ENCODE measurements around the gene UGP2. TPM values are rescaled to one million over a fixed set of nuclear protein-coding genes. Genes with fewer than 3 reads are reported as not detected.

UGP2 gene
- 187 and 206 TPM in 2 replicates for polyA plus RNA-seq (2013)

DNA sequence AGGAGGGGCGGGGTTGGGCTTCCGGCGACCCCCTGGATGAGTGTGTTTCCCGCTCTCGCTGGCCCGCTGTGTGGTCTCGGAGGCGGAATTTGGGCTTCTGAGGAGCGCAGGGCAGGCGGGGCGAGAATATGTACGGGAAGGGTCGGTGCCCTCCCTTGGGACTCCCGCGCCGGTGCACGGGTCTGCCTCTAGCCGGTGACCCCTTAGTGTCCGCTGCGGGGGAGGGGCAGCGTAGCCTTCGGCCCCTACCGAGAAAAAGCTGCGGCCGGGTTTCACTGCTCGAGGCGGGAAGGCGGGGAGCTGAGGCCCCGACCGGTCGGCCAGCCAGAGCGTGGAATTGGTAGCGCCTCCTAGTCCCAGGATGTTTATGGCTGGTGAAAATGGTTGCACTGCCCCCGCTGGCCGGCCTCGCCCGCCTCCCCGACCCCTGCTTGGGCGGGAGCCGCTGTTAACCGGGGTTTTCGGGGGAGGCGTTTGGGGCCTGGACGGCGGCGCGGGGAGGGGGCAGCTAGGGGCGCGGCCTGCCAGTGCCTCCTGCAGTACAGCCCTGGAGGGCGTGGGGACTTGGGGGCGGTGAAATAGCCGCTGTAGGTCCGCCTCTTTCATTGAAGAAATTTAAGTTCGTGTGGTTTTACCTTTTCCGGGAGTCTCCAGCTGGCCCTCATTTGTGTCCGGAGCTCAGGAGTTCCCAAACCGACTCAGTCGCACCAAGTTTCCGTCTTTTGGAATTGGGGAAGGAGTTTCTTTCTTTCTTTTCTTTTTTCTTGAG lies at the start of gene UGP2:
Gene UGP2 (plus strand): TSS at position 643 of the 769 bp plus-strand sequence. CDS start 290 bp downstream, outside the sequence.
- Histone ChIP-seq H2BK12ac (ENCODE audit: low read length) (peak within 1 kb of the TSS; percentile 26), H3K4me1 (ENCODE audit: control insufficient read depth in 1 of 2, insufficient read depth in 2 of 2, low read length in 2 of 2) (peaks cover 9 to 15% of the 10 kb centered on the region in 2 experiments), H2AFZ (ENCODE audit: insufficient read depth, low read length, poor library complexity) (peak within 1 kb of the TSS; percentile 66), H4K8ac (ENCODE audit: low read depth, low read length) (peak within 1 kb of the TSS; percentile 90), H3K4me2 (ENCODE audit: low read length) (peak within 1 kb of the TSS; percentile 75), H3K4me3 (ENCODE audit: low read depth, low read length) (peak within 1 kb of the TSS; percentile 91), H3K79me1 (ENCODE audit: low read length) (peaks cover 24% of the 10 kb centered on the region), H3K18ac (ENCODE audit: low read length) (peak within 1 kb of the TSS; percentile 85), H2BK5ac (ENCODE audit: low read depth, low read length, poor library complexity) (peak within 1 kb of the TSS; percentile 89), H3K36me3 (ENCODE audit: control insufficient read depth in 1 of 2, insufficient read depth in 2 of 2, low read length in 2 of 2) (no peaks in the 10 kb centered on the region), H3K27ac (ENCODE audit: low read depth, low read length) (peak within 1 kb of the TSS; percentile 98), H3K79me2 (ENCODE audit: control insufficient read depth, insufficient read depth, low read length, poor library complexity) (peaks cover 20% of the 10 kb centered on the region), H3K27me3 (ENCODE audit: insufficient read depth, low read length) (no peaks in the 10 kb centered on the region), H3K4ac (ENCODE audit: low read depth, low read length) (peak within 1 kb of the TSS; percentile 88), H3K9ac (ENCODE audit: low read length) (peak within 1 kb of the TSS; percentile 96), H4K91ac (ENCODE audit: low read depth, low read length) (peak within 1 kb of the TSS; percentile 98), H2BK120ac (ENCODE audit: insufficient read depth, low read length, poor library complexity) (peak within 1 kb of the TSS; percentile 94), H2AK5ac (ENCODE audit: low read length) (peak within 1 kb of the TSS; percentile 71), H3K23ac (ENCODE audit: low read length) (peak within 1 kb of the TSS; percentile 66), H4K12ac (ENCODE audit: low read depth, low read length) (peak within 1 kb of the TSS; percentile 86), H3K9me3 (ENCODE audit: insufficient read depth, low read depth, low read length) (no peaks in the 10 kb centered on the region), H3K14ac (ENCODE audit: low read length) (peak within 1 kb of the TSS; percentile 96)
- no CpG with 5 or more reads among the region's 59 CpGs for WGBS (ENCODE audit: extremely low coverage, insufficient coverage, insufficient read length)
- peak; percentile 88 to 90 for DNase-seq

- Histone ChIP-seq H3K4me2 (ENCODE audit: low read length) (no peak overlapping the region), H4K8ac (ENCODE audit: low read depth, low read length) (peak overlapping the region; percentile 2), H3K9me3 (ENCODE audit: insufficient read depth, low read depth, low read length) (peaks cover 2% of the 10 kb centered on the region), H3K36me3 (ENCODE audit: control insufficient read depth in 1 of 2, insufficient read depth in 2 of 2, low read length in 2 of 2) (peaks cover 0 to 2% of the 10 kb centered on the region in 2 experiments), H2AFZ (ENCODE audit: insufficient read depth, low read length, poor library complexity) (no peak overlapping the region), H2AK5ac (ENCODE audit: low read length) (no peak overlapping the region), H3K14ac (ENCODE audit: low read length) (no peak overlapping the region), H3K4me1 (ENCODE audit: control insufficient read depth in 1 of 2, insufficient read depth in 2 of 2, low read length in 2 of 2) (peaks cover 0 to 8% of the 10 kb centered on the region in 2 experiments), H4K12ac (ENCODE audit: low read depth, low read length) (no peak overlapping the region), H4K91ac (ENCODE audit: low read depth, low read length) (peak overlapping the region; percentile 10), H3K18ac (ENCODE audit: low read length) (no peak overlapping the region), H3K27ac (ENCODE audit: low read depth, low read length) (peak overlapping the region; percentile 67), H3K79me1 (ENCODE audit: low read length) (peaks cover 5% of the 10 kb centered on the region), H3K4me3 (ENCODE audit: low read depth, low read length) (no peak overlapping the region), H3K79me2 (ENCODE audit: control insufficient read depth, insufficient read depth, low read length, poor library complexity) (no peaks in the 10 kb centered on the region), H3K27me3 (ENCODE audit: insufficient read depth, low read length) (no peaks in the 10 kb centered on the region), H3K9ac (ENCODE audit: low read length) (no peak overlapping the region), H3K23ac (ENCODE audit: low read length) (no peak overlapping the region), H3K4ac (ENCODE audit: low read depth, low read length) (no peak overlapping the region), H2BK12ac (ENCODE audit: low read length) (peak overlapping the region; percentile 8), H2BK5ac (ENCODE audit: low read depth, low read length, poor library complexity) (no peak overlapping the region), H2BK120ac (ENCODE audit: insufficient read depth, low read length, poor library complexity) (peak overlapping the region; percentile 53)
- peak in 1 of 2 donors; percentile 38 for DNase-seq
- WGBS (ENCODE audit: extremely low coverage, insufficient coverage, insufficient read length) = no CpG with 5 or more reads among the region's 1 CpG
Observed at GRCh38 chr2:63792530-63792929, 49.2 kb upstream of the UGP2 start.

DNA sequence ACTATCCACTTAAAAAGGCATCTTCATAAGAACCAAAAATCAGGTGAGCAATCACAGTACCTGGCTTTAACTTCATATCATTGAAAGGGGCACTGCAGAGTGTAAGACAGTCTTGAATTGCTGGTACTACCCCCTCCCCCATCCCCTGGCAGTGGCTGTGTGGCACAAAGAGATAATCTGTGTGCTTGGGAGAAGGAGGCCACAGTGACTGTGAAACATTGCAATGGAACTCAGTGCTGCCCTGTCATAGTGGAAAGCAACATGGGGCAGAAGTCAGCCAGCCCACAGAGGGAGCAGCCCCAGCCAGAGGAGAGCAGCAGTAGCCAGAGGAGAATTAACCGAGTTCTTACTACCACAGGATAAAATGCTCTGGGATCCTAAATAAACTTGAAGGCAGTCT lies 45.3 kb upstream of the UGP2 start:
- no peak overlapping the region for H3K14ac ChIP-seq (ENCODE audit: low read length)
- no peak overlapping the region for H2AK5ac ChIP-seq (ENCODE audit: low read length)
- peaks cover 2% of the 10 kb centered on the region for H3K79me1 ChIP-seq (ENCODE audit: low read length)
- H2AFZ ChIP-seq (ENCODE audit: insufficient read depth, low read length, poor library complexity) = no peak overlapping the region
- no peak overlapping the region for H3K4me3 ChIP-seq (ENCODE audit: low read depth, low read length)
- H2BK120ac ChIP-seq (ENCODE audit: insufficient read depth, low read length, poor library complexity) = no peak overlapping the region
- no peak overlapping the region for H2BK5ac ChIP-seq (ENCODE audit: low read depth, low read length, poor library complexity)
- peaks cover 0 to 2% of the 10 kb centered on the region in 2 experiments for H3K36me3 ChIP-seq (ENCODE audit: control insufficient read depth in 1 of 2, insufficient read depth in 2 of 2, low read length in 2 of 2)
- H4K12ac ChIP-seq (ENCODE audit: low read depth, low read length) = no peak overlapping the region
- H3K79me2 ChIP-seq (ENCODE audit: control insufficient read depth, insufficient read depth, low read length, poor library complexity) = no peaks in the 10 kb centered on the region
- H3K4ac ChIP-seq (ENCODE audit: low read depth, low read length) = no peak overlapping the region
- H3K27me3 ChIP-seq (ENCODE audit: insufficient read depth, low read length) = no peaks in the 10 kb centered on the region
- no peak overlapping the region for H4K91ac ChIP-seq (ENCODE audit: low read depth, low read length)
- peaks cover 0 to 4% of the 10 kb centered on the region in 2 experiments for H3K4me1 ChIP-seq (ENCODE audit: control insufficient read depth in 1 of 2, insufficient read depth in 2 of 2, low read length in 2 of 2)
- no peak overlapping the region for H2BK12ac ChIP-seq (ENCODE audit: low read length)
- H3K18ac ChIP-seq (ENCODE audit: low read length) = no peak overlapping the region
- H3K9me3 ChIP-seq (ENCODE audit: insufficient read depth, low read depth, low read length) = peaks cover 2% of the 10 kb centered on the region
- H3K23ac ChIP-seq (ENCODE audit: low read length) = no peak overlapping the region
- H4K8ac ChIP-seq (ENCODE audit: low read depth, low read length) = no peak overlapping the region
- no peak overlapping the region for H3K27ac ChIP-seq (ENCODE audit: low read depth, low read length)
- no CpG with 5 or more reads among the region's 1 CpG for whole genome bisulfite sequencing (ENCODE audit: extremely low coverage, insufficient coverage, insufficient read length)
- H3K4me2 ChIP-seq (ENCODE audit: low read length) = no peak overlapping the region
- no peak overlapping the region for H3K9ac ChIP-seq (ENCODE audit: low read length)
- no peak for DNase-seq

- H4K12ac ChIP-seq (ENCODE audit: low read depth, low read length) = no peak overlapping the region
- H2BK5ac ChIP-seq (ENCODE audit: low read depth, low read length, poor library complexity) = no peak overlapping the region
- no peak overlapping the region for H3K23ac ChIP-seq (ENCODE audit: low read length)
- no peaks in the 10 kb centered on the region for H3K27me3 ChIP-seq (ENCODE audit: insufficient read depth, low read length)
- H2BK12ac ChIP-seq (ENCODE audit: low read length) = no peak overlapping the region
- no peak overlapping the region for H3K4me3 ChIP-seq (ENCODE audit: low read depth, low read length)
- no peak overlapping the region for H3K18ac ChIP-seq (ENCODE audit: low read length)
- H3K9ac ChIP-seq (ENCODE audit: low read length) = no peak overlapping the region
- no peak overlapping the region for H3K4me2 ChIP-seq (ENCODE audit: low read length)
- H4K91ac ChIP-seq (ENCODE audit: low read depth, low read length) = no peak overlapping the region
- H3K4ac ChIP-seq (ENCODE audit: low read depth, low read length) = no peak overlapping the region
- peaks cover 2% of the 10 kb centered on the region for H3K9me3 ChIP-seq (ENCODE audit: insufficient read depth, low read depth, low read length)
- no CpG with 5 or more reads among the region's 3 CpGs for WGBS (ENCODE audit: extremely low coverage, insufficient coverage, insufficient read length)
- no peak overlapping the region for H2AK5ac ChIP-seq (ENCODE audit: low read length)
- H3K27ac ChIP-seq (ENCODE audit: low read depth, low read length) = no peak overlapping the region
- no peak overlapping the region for H2BK120ac ChIP-seq (ENCODE audit: insufficient read depth, low read length, poor library complexity)
- no peak for DNase-seq
- peaks cover 2% of the 10 kb centered on the region for H3K79me1 ChIP-seq (ENCODE audit: low read length)
- no peak overlapping the region for H4K8ac ChIP-seq (ENCODE audit: low read depth, low read length)
- H3K36me3 ChIP-seq (ENCODE audit: control insufficient read depth in 1 of 2, insufficient read depth in 2 of 2, low read length in 2 of 2) = peaks cover 0 to 2% of the 10 kb centered on the region in 2 experiments
- H3K79me2 ChIP-seq (ENCODE audit: control insufficient read depth, insufficient read depth, low read length, poor library complexity) = no peaks in the 10 kb centered on the region
- H2AFZ ChIP-seq (ENCODE audit: insufficient read depth, low read length, poor library complexity) = no peak overlapping the region
- H3K4me1 ChIP-seq (ENCODE audit: control insufficient read depth in 1 of 2, insufficient read depth in 2 of 2, low read length in 2 of 2) = peaks cover 0 to 4% of the 10 kb centered on the region in 2 experiments
- no peak overlapping the region for H3K14ac ChIP-seq (ENCODE audit: low read length)
Observed at GRCh38 chr2:63796796-63797195, 44.9 kb upstream of the UGP2 start.

Data from trophoblast cell (in vitro differentiated cells and primary cell).